HG03565 (cell line): ENCODE results near the gene ARRB2.
"Not testable (repeated sequence)": the region's sequence is repeated elsewhere in the genome, so short reads cannot be mapped to it uniquely, and the experiment has no call there.

Experiments
- ATAC-seq: cut with Tn5 transposase; IDR thresholded peaks from one replicate; pipeline ENCODE4 v1.9.1; 2021; ENCODE audit warnings: mild to moderate bottlenecking, moderate library complexity; ENCODE audit not compliant: unreplicated experiment

The ARRB2 gene

DNA sequence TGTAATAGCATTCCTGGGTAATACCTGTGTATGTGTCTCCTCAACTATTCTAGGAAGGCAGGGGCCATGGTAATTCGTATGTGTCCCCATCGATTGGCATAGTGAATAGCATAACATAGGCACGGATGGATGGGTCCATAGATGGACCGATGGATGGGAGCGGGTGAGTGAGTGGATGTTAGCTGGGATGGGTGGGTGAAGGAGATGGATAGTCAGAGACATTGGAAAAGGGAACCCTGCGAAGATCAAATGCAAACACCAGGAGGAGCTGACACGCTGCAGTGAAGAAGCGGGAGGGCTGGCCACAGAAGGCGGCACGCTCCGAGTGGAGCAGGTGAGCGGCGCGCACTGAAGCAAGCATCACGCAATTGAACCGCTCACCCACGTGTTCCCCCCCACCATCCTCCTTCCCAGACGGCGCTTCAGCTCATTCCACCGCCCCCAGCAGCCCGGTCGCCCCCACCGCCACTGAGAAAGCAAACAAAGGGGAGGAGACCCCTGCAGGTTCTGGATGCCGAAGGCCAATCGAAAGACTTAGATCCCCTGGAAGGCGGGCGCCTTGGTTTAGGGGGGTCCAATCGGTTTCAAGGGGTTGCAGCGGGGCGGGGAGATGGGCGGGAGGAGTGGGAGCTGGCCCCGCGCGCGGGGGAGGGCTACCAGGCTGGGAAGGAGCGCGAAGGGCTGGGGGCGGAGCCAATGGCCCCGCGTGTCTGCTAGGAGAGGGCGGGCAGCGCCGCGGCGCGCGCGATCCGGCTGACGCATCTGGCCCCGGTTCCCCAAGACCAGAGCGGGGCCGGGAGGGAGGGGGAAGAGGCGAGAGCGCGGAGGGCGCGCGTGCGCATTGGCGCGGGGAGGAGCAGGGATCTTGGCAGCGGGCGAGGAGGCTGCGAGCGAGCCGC lies at the start of gene ARRB2:
TSS of gene ARRB2 (plus strand) at position 839 of the 899 bp plus-strand sequence. CDS start 90 bp downstream, outside the sequence.
- ATAC-seq, result peak; percentile 77

- ATAC-seq, result no peak
These were observed 46.7 kb upstream of the ARRB2 start for GRCh38 chr17:4663711-4664110.

DNA sequence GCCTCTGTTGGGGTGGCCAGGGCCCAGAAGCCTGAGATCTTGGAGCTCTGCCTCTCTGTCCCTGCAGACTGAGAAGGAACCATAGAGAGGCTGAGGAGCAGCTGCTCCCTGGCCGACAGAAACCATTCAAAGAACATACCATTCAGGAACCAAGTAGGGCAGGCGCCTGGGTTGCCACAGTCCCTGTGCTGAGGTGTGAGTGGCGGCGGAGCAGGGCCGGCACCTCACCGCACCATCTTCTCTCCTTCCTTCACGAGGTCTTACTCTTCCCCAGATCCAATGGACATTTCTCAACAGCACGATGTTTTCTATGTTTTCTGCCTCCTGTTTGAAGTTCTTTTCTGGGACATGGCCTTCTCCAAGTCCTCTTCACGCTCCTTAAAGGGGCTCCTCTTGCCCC lies 46.2 kb upstream of the ARRB2 start:
- ATAC-seq, result no peak

- ATAC-seq, result no peak
These were observed 45.4 kb upstream of the ARRB2 start for GRCh38 chr17:4665027-4665426.

DNA sequence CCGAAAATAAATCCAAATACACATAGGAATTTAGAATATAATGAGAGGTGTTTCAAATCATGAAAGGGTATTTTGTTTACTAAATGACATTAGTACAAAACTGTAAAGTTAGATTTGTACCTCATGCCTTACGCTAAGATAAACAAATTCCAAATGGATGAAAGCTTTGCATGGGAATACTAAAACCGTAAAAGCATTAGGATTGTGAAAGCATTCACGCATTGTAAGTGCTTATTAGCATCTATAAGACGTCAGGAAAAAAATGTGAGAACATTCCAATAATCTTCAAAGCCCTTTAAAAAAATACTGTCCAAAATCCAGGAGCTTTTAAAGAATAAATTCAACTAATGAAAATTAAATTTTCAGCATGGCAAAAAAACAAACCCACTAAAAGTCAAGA lies 44.1 kb upstream of the ARRB2 start:
- ATAC-seq, result no peak

GRCh38 chr17:4667166-4667565 lies 43.3 kb upstream of the ARRB2 start:
- ATAC-seq, result no peak

DNA sequence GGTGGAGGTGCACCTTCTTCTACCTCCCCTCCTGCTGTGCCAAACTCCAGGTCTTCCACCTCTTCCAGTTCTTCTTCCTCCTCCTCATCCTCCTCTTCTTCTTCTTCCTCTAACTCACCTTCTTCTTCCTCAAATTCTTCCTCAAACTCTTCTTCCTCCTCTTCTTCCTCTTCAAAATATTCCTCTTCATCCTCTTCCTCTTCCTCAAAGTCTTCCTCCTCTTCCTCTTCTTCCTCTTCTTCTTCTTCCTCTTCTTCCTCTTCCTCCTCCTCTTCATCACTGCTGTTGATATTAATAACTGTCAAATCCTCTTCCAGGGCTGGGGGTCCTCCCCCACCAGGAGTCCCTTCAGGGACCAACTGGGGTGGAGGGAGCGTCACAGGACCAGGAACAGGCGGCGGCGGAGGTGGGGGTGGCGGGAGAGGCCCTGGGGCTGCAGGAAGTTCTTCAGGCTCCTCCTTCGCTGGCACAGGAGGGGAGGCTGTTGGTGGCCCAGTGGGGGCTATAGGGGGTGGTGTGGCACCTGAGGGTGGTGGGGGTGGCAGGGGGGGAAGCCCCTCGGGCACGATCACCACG lies 38.3 kb upstream of the ARRB2 start:
- ATAC-seq, result no peak

DNA sequence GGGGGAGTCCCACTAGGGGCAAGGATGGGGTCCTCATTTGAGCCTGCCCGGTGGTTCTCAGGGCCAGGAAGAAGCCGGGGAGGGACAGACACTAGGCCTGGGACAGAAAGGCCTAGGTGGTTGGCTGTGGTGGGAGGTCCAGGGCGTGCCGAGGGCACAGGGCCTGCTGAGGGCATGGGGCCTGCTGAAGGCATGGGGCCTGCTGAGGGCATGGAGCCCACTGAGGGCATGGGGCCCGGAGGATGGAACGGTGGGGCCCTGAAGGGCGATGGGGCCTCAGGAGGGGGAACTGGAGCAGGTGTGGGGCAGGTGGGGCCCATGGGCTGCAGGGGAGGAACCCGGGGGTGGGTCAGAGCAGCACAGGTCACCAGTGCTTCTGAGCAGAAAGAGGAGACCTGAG lies 37.7 kb upstream of the ARRB2 start:
- ATAC-seq, result no peak

GRCh38 chr17:4673169-4673568 lies 37.3 kb upstream of the ARRB2 start:
- ATAC-seq, result no peak

GRCh38 chr17:4673986-4674684 lies 36.3 kb upstream of the ARRB2 start:
- no peak for ATAC-seq

- no peak for ATAC-seq
These were observed 35.8 kb upstream of the ARRB2 start for GRCh38 chr17:4674685-4674998.

- no peak for ATAC-seq
These were observed 34.6 kb upstream of the ARRB2 start for GRCh38 chr17:4675791-4676190.

- no peak for ATAC-seq
These were observed 33.6 kb upstream of the ARRB2 start for GRCh38 chr17:4676791-4677190.

DNA sequence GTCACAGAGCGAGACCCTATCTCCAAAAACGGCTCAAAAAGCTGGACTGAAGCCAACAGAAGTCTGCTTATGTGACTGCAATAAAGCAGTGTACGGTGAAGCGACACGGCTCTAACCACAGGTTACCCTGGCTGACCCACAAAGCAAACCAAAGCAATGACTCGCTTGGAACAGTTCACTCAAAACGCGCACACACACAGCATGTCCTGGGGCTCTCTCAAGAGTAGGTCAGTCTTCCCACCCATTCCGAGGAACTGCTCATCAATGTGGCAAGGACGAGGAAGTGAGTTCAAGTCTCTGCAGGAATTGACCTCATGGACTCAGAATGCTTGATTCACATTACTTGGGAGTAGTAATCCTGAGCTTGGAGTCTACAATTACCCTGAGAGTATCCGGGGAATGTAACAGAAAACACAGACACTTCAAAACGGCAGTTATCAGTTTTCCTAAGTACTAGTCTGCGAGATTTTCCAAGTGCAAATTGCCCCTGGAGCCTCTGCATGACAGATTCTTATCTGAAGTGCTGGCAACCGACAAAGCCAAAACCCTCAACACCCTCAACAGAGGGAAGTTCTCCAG lies 31.9 kb upstream of the ARRB2 start:
- no peak for ATAC-seq

GRCh38 chr17:4679658-4680057 lies 30.8 kb upstream of the ARRB2 start:
- ATAC-seq, result no peak

DNA sequence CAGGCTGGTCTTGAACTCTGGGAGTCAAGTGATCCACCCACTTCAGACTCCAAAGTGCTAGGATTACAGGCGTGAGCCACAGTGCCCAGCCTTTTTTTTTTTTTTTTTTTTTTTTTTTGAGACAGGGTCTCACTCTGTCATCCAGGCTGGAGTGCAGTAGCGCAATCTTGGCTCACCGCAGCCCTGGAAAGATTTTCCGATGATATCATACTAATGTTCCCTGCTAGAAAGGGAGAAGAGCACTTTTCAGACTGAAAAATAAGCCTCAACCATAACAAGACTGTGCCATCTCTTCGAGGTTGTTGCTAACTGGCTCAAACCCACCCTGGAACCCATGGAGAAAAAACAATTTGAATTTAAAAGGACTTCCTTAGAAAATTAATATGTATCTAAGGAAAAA lies 26.7 kb upstream of the ARRB2 start:
- not testable (repeated sequence) for ATAC-seq

DNA sequence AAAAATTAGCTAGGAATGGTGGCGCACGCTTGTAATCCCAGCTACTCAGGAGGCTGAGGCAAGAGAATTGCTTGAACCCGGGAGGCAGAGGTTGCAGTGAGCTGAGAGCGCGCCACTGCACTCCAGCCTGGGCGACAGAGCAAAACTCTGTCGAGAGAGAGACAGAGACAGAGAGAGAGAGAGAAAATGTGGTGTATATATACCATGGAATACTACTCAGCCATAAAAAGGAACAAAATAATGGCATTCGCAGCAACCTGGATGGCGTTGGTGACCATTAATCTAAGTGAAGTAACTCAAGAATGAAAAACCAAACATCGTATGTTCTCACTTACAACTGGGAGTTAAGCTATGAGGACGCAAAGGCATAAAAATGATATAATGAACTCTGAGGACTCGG lies 20.6 kb upstream of the ARRB2 start:
- ATAC-seq, result not testable (repeated sequence)

DNA sequence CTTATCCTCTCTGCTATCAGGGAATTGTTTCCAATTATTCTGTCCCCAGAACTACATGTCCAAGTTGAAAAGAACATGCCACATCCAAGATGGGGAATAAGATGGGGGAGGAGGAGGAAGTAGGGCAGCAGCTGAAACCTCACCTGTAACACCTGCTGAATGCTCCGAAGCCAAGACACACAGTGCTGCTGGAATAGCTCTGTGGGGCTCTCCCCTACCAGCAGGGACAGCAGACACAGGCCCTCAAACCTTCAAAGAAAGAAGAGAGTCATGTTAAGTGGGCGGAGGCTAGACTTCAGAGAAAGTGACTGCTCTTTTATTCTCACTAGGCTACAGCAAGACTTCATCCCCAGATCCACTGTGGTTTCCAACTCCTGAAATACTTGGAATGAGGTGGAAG lies 19.7 kb upstream of the ARRB2 start:
- ATAC-seq, result no peak

- no peak for ATAC-seq
These were observed 18.7 kb upstream of the ARRB2 start for GRCh38 chr17:4691686-4692085.

GRCh38 chr17:4693416-4693815 lies 17.0 kb upstream of the ARRB2 start:
- no peak for ATAC-seq

DNA sequence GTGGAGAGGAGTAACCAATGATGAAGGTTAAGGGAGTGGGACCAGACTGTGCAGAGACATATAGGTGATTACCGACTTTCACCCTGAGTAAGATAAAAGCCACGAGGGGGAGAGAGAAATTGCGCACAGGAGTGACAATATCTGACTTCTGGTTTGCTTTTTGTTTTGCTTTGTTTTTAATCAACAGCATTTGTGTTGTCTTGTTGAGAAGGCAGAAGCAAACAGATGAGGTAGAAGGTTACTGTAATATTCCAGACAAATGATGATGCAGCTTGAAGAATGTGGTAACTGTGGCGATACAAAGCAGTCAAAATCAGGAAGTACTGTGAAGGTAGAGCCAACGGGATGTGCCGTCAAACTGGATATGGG lies 14.0 kb upstream of the ARRB2 start:
- peak; percentile 40 for ATAC-seq
